Islet of Langerhans (tissue), 1 donor: ENCODE data around the gene TCEANC2.

Source experiments
- FAIRE-seq: peaks from one replicate; lab custom pipeline; 2011; peaks lifted over from hg19 to GRCh38; lab: Jason Lieb, UNC

The TCEANC2 gene

GRCh38 chr1:54136963-54137533 lies 83.6 kb downstream of the TCEANC2 start:
- no peak for FAIRE-seq

GRCh38 chr1:54137534-54138061 lies 84.2 kb downstream of the TCEANC2 start:
- no peak for FAIRE-seq

- no peak for FAIRE-seq
Observed at GRCh38 chr1:54138994-54139393, 85.6 kb downstream of the TCEANC2 start.

GRCh38 chr1:54139711-54140110 lies 86.3 kb downstream of the TCEANC2 start:
- FAIRE-seq = no peak

- no peak for FAIRE-seq
Observed at GRCh38 chr1:54142146-54142900, 88.9 kb downstream of the TCEANC2 start.

GRCh38 chr1:54144366-54144765 lies 91.0 kb downstream of the TCEANC2 start:
- no peak for FAIRE-seq

- FAIRE-seq = no peak
Observed at GRCh38 chr1:54149734-54150133, 96.3 kb downstream of the TCEANC2 start.

GRCh38 chr1:54151013-54151412 lies 97.6 kb downstream of the TCEANC2 start:
- FAIRE-seq = no peak

GRCh38 chr1:54152696-54153095 lies 99.3 kb downstream of the TCEANC2 start, which contains the start of gene CDCP2:
Gene CDCP2 (minus strand): TSS chr1:54153000. CDS start chr1:54152922, 78 bp downstream.
- no peak for FAIRE-seq

GRCh38 chr1:54153535-54154439 lies 100.4 kb downstream of the TCEANC2 start:
- no peak for FAIRE-seq
